Aorta (tissue), 5 donors: ENCODE results near the gene KITLG. TPM values are rescaled to one million over a fixed set of nuclear protein-coding genes. Genes with fewer than 3 reads are reported as not detected.
"Not testable (repeated sequence)": the region's sequence is repeated elsewhere in the genome, so short reads cannot be mapped to it uniquely, and the experiment has no call there.

Experiments used
- ATAC-seq: fragments of 200-7000 bp; cut with Tn5 transposase; one replicate; pipeline ENCODE4 v1.9.1; 2022; ENCODE audit warnings: moderate library complexity; ENCODE audit not compliant: low FRiP score
- DNase-seq, 2 donors: peaks; one replicate each; pipeline ENCODE4 v3.0.0-alpha.2; 2020
- H3K27ac ChIP-seq, 2 donors: one replicate each; pipeline ENCODE4 v1.5.1; 2013; ENCODE audit warnings: low read length in 2 of 2, mild to moderate bottlenecking in 2 of 2, moderate library complexity in 2 of 2, control low read depth in 1 of 2, inconsistent platforms in 1 of 2, low read depth in 1 of 2
- H3K27me3 ChIP-seq, 2 donors: one replicate each; pipeline ENCODE4 v1.6.1; 2013; ENCODE audit warnings: control low read depth in 1 of 2, low read length in 1 of 2, mild to moderate bottlenecking in 1 of 2, moderate library complexity in 1 of 2; ENCODE audit not compliant: insufficient read depth in 2 of 2, control insufficient read depth in 1 of 2
- H3K36me3 ChIP-seq, 2 donors: one replicate each; pipeline ENCODE4 v1.6.1; 2013; ENCODE audit warnings: control low read depth in 1 of 2, low read length in 1 of 2, mild to moderate bottlenecking in 1 of 2; ENCODE audit not compliant: insufficient read depth in 2 of 2, control insufficient read depth in 1 of 2
- H3K4me1 ChIP-seq, 2 donors: one replicate each; pipeline ENCODE4 v1.6.1; 2013; ENCODE audit warnings: low read length in 2 of 2, control low read depth in 1 of 2, mild to moderate bottlenecking in 1 of 2, moderate library complexity in 1 of 2; ENCODE audit not compliant: insufficient read depth in 2 of 2, control insufficient read depth in 1 of 2
- H3K4me3 ChIP-seq, 2 donors: one replicate each; pipeline ENCODE4 v1.5.1; 2013; ENCODE audit warnings: low read length in 2 of 2, control low read depth in 1 of 2, mild to moderate bottlenecking in 1 of 2
- H3K9me3 ChIP-seq: one replicate; pipeline ENCODE4 v1.6.1; 2013; ENCODE audit warnings: mild to moderate bottlenecking, low read length; ENCODE audit not compliant: control insufficient read depth
- WGBS, 2 donors: extraction: QIAGEN DNeasy Blood & Tissue Kit; methylation state at CpG; one replicate each; pipeline ENCODE4 v1.1.7; 2013; 5-methylcytosine and 5-hydroxymethylcytosine counted together
- intact Hi-C, 2 donors: fragments of 100-400 bp; cut with DNase I; formaldehyde crosslinking; loops; one replicate each; pipeline versions ENCODE4 v1.14.2 to v1.15.0; 2022
- polyA plus RNA-seq, 2 donors: library from polyadenylated mRNA; stranded (reverse); fragments of 200-250 nt; gene quantifications; one replicate each; pipeline ENCODE4 v1.2.3, GENCODE V29; 2013
- total RNA-seq, 2 donors: library from RNA; stranded (reverse); fragmentation: NEBNext Ultra II Directional; extraction: Animal tissue kit (Norgen Biotek cat#: 25700); gene quantifications; one replicate each; pipeline ENCODE4 v1.2.1, GENCODE V29; 2021
- donor health status: healthy with polysubstance abuse.
- donor health status: Bipolar disorder and iron deficiency.
- donor health status: DM: no; HTN: no; CAD: no.
- donor health status: DM: no; HTN: no; CAD: no.
- donor health status: DM: yes; HTN: yes; CAD: no.

Gene KITLG
- total and polyA plus RNA-seq, 4 donors, result 6.5 to 42.1 (median 13.4) TPM

DNA sequence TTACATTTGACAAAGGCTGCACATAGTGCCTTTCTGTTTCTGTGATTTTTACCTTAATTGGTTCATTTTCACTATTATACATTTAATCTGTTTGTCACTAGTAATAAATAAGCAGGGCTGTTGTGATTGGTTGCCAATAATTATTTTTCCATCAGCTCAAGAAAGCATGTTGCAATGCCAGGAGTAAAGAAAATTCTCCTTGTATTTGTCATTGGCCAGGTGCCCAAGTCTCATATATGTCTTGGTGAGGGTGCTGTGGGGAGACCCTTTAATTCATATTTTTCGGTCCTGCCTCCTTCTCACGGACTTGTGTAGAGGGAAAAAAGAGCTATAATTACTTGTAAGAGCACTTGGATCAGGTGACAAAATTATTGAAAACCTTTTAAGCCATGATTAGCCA is 108.0 kb downstream of the KITLG start:
- Histone ChIP-seq H3K4me3 (no peak overlapping the region), H3K9me3 (no peaks in the 10 kb centered on the region), H3K27me3 (no peaks in the 10 kb centered on the region), H3K27ac (no peak overlapping the region), H3K36me3 (no peaks in the 10 kb centered on the region), H3K4me1 (peaks cover 0 to 4% of the 10 kb centered on the region in 2 donors)
- DNase-seq (no peak), ATAC-seq (no peak)
- WGBS, 2 donors, result 84 to 93% methylated on average over 2 of the region's 2 CpGs
- intact Hi-C loops, result no loop called here

- peak in 1 of 2 donors; percentile 46 for DNase-seq
- Histone ChIP-seq H3K36me3 (no peaks in the 10 kb centered on the region), H3K27ac (no peak overlapping the region), H3K27me3 (no peaks in the 10 kb centered on the region), H3K4me3 (no peak overlapping the region), H3K4me1 (peaks cover 0 to 4% of the 10 kb centered on the region in 2 donors), H3K9me3 (no peaks in the 10 kb centered on the region)
- peak; percentile 65 for ATAC-seq
- intact Hi-C loops, result no loop called here
- WGBS, 2 donors, result 5 to 8% methylated on average over 4 of the region's 4 CpGs
Measured at GRCh38 chr12:88471331-88472045, 108.8 kb downstream of the KITLG start.

DNA sequence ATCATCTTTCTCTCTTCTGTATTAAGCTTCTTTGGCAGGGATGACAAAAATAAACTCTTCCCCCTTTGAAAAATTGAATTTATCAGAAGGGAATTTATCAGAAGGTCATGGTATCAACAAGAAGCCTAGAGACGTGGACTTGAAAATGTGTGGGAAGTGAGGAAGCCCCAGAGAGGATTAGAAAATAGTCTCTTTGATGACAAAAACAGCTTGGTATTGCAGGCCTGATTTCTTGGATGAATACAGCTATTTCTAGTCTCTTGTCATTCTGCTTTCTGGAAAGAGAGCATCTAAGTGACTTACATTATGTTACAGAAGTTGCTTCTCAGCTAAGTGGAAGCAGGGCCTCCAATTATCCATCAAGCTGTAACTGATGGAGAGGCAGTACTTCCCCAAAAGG is 111.1 kb downstream of the KITLG start:
- ATAC-seq, result no peak
- H3K27ac ChIP-seq, result no peak overlapping the region
- peaks cover 0 to 4% of the 10 kb centered on the region in 2 donors for H3K4me1 ChIP-seq
- 62 to 71% methylated on average over 1 of the region's 1 CpG for WGBS, 2 donors
- no peaks in the 10 kb centered on the region for H3K36me3 ChIP-seq
- DNase-seq, result no peak
- no peaks in the 10 kb centered on the region for H3K9me3 ChIP-seq
- intact Hi-C loops, result no loop called here
- H3K27me3 ChIP-seq, result no peaks in the 10 kb centered on the region
- no peak overlapping the region for H3K4me3 ChIP-seq

GRCh38 chr12:88468581-88468980 is 111.7 kb downstream of the KITLG start:
- peak; percentile 29 for ATAC-seq
- WGBS, 2 donors, result 59 to 63% methylated on average over 1 of the region's 1 CpG
- DNase-seq, result no peak

GRCh38 chr12:88466708-88467107 is 113.6 kb downstream of the KITLG start:
- H3K27me3 ChIP-seq, DNase-seq, ATAC-seq, intact Hi-C loops, H3K4me1 ChIP-seq, H3K36me3 ChIP-seq, H3K4me3 ChIP-seq, H3K27ac ChIP-seq, H3K9me3 ChIP-seq: not testable (repeated sequence)
- WGBS, 2 donors, result 96 to 98% methylated on average over 10 of the region's 10 CpGs

More at GRCh38 chr12:88468581-88468980, 111.7 kb downstream of the KITLG start:
- intact Hi-C loops, result no loop called here
- H3K4me1 ChIP-seq, result peaks cover 0 to 4% of the 10 kb centered on the region in 2 donors
- no peak overlapping the region for H3K4me3 ChIP-seq
- no peaks in the 10 kb centered on the region for H3K9me3 ChIP-seq
- H3K27ac ChIP-seq, result no peak overlapping the region
- no peaks in the 10 kb centered on the region for H3K27me3 ChIP-seq
- no peaks in the 10 kb centered on the region for H3K36me3 ChIP-seq

DNA sequence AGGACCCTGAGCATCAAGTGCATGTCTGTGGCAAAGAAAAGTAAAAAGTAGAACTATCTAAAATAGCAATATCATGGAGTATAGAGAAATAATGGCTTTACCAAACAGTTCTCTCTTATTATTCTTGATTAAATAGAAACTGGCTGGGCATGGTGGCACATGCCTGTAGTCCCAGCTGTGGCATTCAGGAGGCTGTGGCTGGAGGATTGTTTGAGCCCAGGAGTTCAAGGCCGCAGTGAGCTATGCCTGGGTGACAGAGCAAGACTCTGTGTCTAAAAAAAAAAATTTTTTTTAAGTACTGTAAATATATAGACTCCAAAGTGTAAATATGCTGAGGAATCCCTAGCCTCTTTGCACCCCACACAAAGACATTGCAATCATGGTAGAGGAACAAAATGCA is 121.9 kb downstream of the KITLG start:
- no peak for DNase-seq
- Histone ChIP-seq H3K9me3 (no peaks in the 10 kb centered on the region), H3K4me3 (no peak overlapping the region), H3K27ac (no peak overlapping the region), H3K4me1 (no peaks in the 10 kb centered on the region), H3K36me3 (no peaks in the 10 kb centered on the region), H3K27me3 (no peaks in the 10 kb centered on the region)
- WGBS, 2 donors, result 95% methylated on average over 1 of the region's 1 CpG
- ATAC-seq, result no peak
- intact Hi-C loops, result no loop called here

GRCh38 chr12:88453323-88453722 is 126.9 kb downstream of the KITLG start:
- Histone ChIP-seq H3K27me3 (no peaks in the 10 kb centered on the region), H3K9me3 (no peaks in the 10 kb centered on the region), H3K36me3 (no peaks in the 10 kb centered on the region), H3K4me3 (no peak overlapping the region), H3K4me1 (no peaks in the 10 kb centered on the region), H3K27ac (no peak overlapping the region)
- ATAC-seq (no peak), DNase-seq (no peak)
- intact Hi-C loops, result no loop called here

GRCh38 chr12:88451205-88451604 is 129.1 kb downstream of the KITLG start:
- Histone ChIP-seq H3K4me1 (no peaks in the 10 kb centered on the region), H3K27me3 (no peaks in the 10 kb centered on the region), H3K36me3 (no peaks in the 10 kb centered on the region), H3K27ac (no peak overlapping the region), H3K4me3 (no peak overlapping the region), H3K9me3 (no peaks in the 10 kb centered on the region)
- 54 to 62% methylated on average over 3 of the region's 3 CpGs for WGBS, 2 donors
- intact Hi-C loops, result no loop called here
- no peak for DNase-seq
- ATAC-seq, result no peak

DNA sequence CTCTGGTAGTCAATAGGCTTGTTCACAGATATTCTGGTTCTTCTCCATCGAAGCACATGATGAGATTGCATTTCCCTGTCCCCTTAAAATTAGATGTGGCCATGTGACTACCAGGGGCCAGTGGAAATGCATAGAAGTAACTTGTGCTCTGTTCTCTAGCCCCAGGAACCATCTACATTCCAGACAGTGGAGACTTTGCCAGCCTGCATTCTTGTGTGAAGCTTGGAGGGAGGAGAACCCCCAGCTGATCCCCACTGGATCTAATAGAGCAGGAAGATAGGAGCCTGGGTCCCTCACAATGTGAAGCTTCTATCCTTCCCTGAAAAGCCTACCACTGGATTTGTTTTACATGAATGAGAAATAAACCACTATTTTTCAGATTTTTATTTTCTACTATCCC is 130.1 kb downstream of the KITLG start:
- Histone ChIP-seq H3K27me3 (no peaks in the 10 kb centered on the region), H3K27ac (no peak overlapping the region), H3K4me1 (no peaks in the 10 kb centered on the region), H3K36me3 (no peaks in the 10 kb centered on the region), H3K4me3 (no peak overlapping the region), H3K9me3 (no peaks in the 10 kb centered on the region)
- intact Hi-C loops, result no loop called here
- ATAC-seq, result no peak
- WGBS, 2 donors, result 91 to 97% methylated on average over 1 of the region's 1 CpG
- DNase-seq, result no peak
